Measurements from ENCODE around the gene EEF1AKMT2.
"Not testable (repeated sequence)": the region's sequence is repeated elsewhere in the genome, so short reads cannot be mapped to it uniquely, and the experiment has no call there.

The EEF1AKMT2 gene

GRCh38 chr10:124754227-124754626 lies 37.5 kb downstream of the EEF1AKMT2 start:
- DNase-seq: no peak

- DNase-seq: no peak
These were observed 42.6 kb downstream of the EEF1AKMT2 start for GRCh38 chr10:124748953-124749645.

- no peak for DNase-seq
These were observed 43.5 kb downstream of the EEF1AKMT2 start for GRCh38 chr10:124748166-124748565.

GRCh38 chr10:124747745-124748144 lies 43.9 kb downstream of the EEF1AKMT2 start:
- no peak for DNase-seq

GRCh38 chr10:124746992-124747391 lies 44.7 kb downstream of the EEF1AKMT2 start:
- DNase-seq: no peak

GRCh38 chr10:124746447-124746846 lies 45.2 kb downstream of the EEF1AKMT2 start:
- DNase-seq: not testable (repeated sequence)

GRCh38 chr10:124745673-124746072 lies 46.0 kb downstream of the EEF1AKMT2 start:
- DNase-seq: peak; percentile 30

- DNase-seq: no peak
These were observed 46.4 kb downstream of the EEF1AKMT2 start for GRCh38 chr10:124745252-124745651.

GRCh38 chr10:124744102-124745050 lies 47.3 kb downstream of the EEF1AKMT2 start, which contains the start of gene FAM53B:
FAM53B (minus strand) TSS chr10:124744378; CDS start chr10:124706713, 37,665 bp downstream.
- peak; percentile 78 for DNase-seq

GRCh38 chr10:124743191-124744101 lies 48.2 kb downstream of the EEF1AKMT2 start:
- DNase-seq: no peak

- DNase-seq: no peak
These were observed 49.1 kb downstream of the EEF1AKMT2 start for GRCh38 chr10:124742413-124743190.

GRCh38 chr10:124741922-124742412 lies 49.7 kb downstream of the EEF1AKMT2 start:
- DNase-seq: no peak

GRCh38 chr10:124741281-124741921 lies 50.3 kb downstream of the EEF1AKMT2 start:
- peak; percentile 78 for DNase-seq

GRCh38 chr10:124740369-124741280 lies 51.1 kb downstream of the EEF1AKMT2 start:
- no peak for DNase-seq

- DNase-seq: no peak
These were observed 51.7 kb downstream of the EEF1AKMT2 start for GRCh38 chr10:124739986-124740368.

- no peak for DNase-seq
These were observed 52.4 kb downstream of the EEF1AKMT2 start for GRCh38 chr10:124739119-124739921.

- DNase-seq: no peak
These were observed 53.2 kb downstream of the EEF1AKMT2 start for GRCh38 chr10:124738441-124738840.

- no peak for DNase-seq
These were observed 54.0 kb downstream of the EEF1AKMT2 start for GRCh38 chr10:124737708-124738107.

- no peak for DNase-seq
These were observed 54.5 kb downstream of the EEF1AKMT2 start for GRCh38 chr10:124737221-124737620.
